ENCODE measurements around the gene CSNK1D.

Gene CSNK1D

DNA sequence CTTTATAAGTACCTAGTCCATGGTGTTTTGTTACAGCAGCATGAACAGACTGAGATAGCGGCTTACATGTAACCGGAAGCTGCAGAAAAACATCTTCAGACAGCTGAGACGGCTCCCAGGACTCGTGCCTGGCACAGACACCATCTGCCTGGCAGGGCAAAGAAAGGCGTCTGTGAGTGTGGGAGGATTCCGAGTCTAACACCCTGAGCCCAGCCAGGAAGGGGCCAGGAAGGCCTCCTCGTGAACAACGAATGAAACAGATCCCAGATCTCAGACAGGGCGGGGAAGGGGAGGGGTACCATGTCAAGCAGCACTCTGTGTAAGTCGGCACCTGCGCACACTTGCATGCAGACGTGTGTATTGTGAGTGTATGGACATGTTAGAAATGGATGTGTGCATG lies 4.4 kb upstream of the CSNK1D start:
- POLR2A ChIA-PET = no interaction called here

GRCh38 chr17:82276938-82277337 lies 3.4 kb upstream of the CSNK1D start:
- Histone ChIP-seq H3K36me3 (ENCODE audit: control insufficient read depth in 2 of 2, insufficient read depth in 1 of 2, low read length in 2 of 2) (peaks cover 3 to 10% of the 10 kb centered on the region in 2 experiments; a peak in 2 of 3 replicates), H3K4me3 (ENCODE audit: low read depth, low read length) (no peak overlapping the region), H3K4me1 (ENCODE audit: control insufficient read depth, insufficient read depth, low read length) (peaks cover 3% of the 10 kb centered on the region; the same call in 1 of the 2 replicates), H3K27ac (ENCODE audit: extremely low read depth, low read depth, low read length) (no peak overlapping the region), H3K9me3 (ENCODE audit: control insufficient read depth, insufficient read depth, low read depth, low read length) (no peaks in the 10 kb centered on the region)
- CTCF ChIA-PET = no interaction called here
- POLR2A ChIA-PET = interaction anchor here (0.6 to 3.1 kb wide), 3 partner anchors 12 to 27 kb away, joined by 3 to 18 read pairs (median 4); no protein-coding TSS in a partner anchor
- TF ChIP-seq ZNF19 (tag by site-specific recombination; IDR thresholded peaks at IDR 0.05; ENCODE audit: low read depth) (no peak), ZNF174 (tag by site-specific recombination; IDR thresholded peaks at IDR 0.05) (no peak), OVOL3 (tag by site-specific recombination; IDR thresholded peaks at IDR 0.05) (no peak), ZNF580 (tag by site-specific recombination; IDR thresholded peaks at IDR 0.05) (no peak), KLF16 (tag by site-specific recombination; IDR thresholded peaks at IDR 0.05) (no peak), ZSCAN23 (tag by site-specific recombination; IDR thresholded peaks at IDR 0.05) (no peak), TSHZ1 (tag by site-specific recombination; IDR thresholded peaks at IDR 0.05; ENCODE audit: borderline replicate concordance) (no peak), ZNF596 (tag by site-specific recombination; IDR thresholded peaks at IDR 0.05) (no peak), ZNF660 (tag by site-specific recombination; IDR thresholded peaks at IDR 0.05) (no peak), WT1 (tag by site-specific recombination; IDR thresholded peaks at IDR 0.05) (no peak), ZNF138 (tag by site-specific recombination; IDR thresholded peaks at IDR 0.05; ENCODE audit: borderline replicate concordance) (no peak), ZNF558 (tag by site-specific recombination; IDR thresholded peaks at IDR 0.05) (no peak)
- TF ChIP-seq, protein P1, sequence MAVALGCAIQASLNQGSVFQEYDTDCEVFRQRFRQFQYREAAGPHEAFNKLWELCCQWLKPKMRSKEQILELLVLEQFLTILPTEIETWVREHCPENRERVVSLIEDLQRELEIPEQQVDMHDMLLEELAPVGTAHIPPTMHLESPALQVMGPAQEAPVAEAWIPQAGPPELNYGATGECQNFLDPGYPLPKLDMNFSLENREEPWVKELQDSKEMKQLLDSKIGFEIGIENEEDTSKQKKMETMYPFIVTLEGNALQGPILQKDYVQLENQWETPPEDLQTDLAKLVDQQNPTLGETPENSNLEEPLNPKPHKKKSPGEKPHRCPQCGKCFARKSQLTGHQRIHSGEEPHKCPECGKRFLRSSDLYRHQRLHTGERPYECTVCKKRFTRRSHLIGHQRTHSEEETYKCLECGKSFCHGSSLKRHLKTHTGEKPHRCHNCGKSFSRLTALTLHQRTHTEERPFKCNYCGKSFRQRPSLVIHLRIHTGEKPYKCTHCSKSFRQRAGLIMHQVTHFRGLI (tag by site-specific recombination; IDR thresholded peaks at IDR 0.05) = no peak
- TF ChIP-seq, protein P2, sequence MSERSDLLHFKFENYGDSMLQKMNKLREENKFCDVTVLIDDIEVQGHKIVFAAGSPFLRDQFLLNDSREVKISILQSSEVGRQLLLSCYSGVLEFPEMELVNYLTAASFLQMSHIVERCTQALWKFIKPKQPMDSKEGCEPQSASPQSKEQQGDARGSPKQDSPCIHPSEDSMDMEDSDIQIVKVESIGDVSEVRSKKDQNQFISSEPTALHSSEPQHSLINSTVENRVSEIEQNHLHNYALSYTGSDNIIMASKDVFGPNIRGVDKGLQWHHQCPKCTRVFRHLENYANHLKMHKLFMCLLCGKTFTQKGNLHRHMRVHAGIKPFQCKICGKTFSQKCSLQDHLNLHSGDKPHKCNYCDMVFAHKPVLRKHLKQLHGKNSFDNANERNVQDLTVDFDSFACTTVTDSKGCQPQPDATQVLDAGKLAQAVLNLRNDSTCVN (tag by site-specific recombination; optimal IDR thresholded peaks at IDR 0.05) = no peak

More for the DNA sequence above, 4.4 kb upstream of the CSNK1D start:
- Histone ChIP-seq H3K27ac (ENCODE audit: extremely low read depth, low read depth, low read length) (no peak overlapping the region), H3K4me3 (ENCODE audit: low read depth, low read length) (no peak overlapping the region), H3K36me3 (ENCODE audit: control insufficient read depth in 2 of 2, insufficient read depth in 1 of 2, low read length in 2 of 2) (peaks cover 0 to 4% of the 10 kb centered on the region in 2 experiments; a peak in 1 of 3 replicates), H3K4me1 (ENCODE audit: control insufficient read depth, insufficient read depth, low read length) (peaks cover 3% of the 10 kb centered on the region; the same call in 1 of the 2 replicates), H3K9me3 (ENCODE audit: control insufficient read depth, insufficient read depth, low read depth, low read length) (no peaks in the 10 kb centered on the region)
- CTCF ChIA-PET = interaction anchor here (0.7 kb wide), 1 partner anchor 41 kb away, joined by 3 read pairs; no protein-coding TSS in a partner anchor
- no peak for TF ChIP-seq ZNF624 (tag by site-specific recombination; IDR thresholded peaks at IDR 0.05)
- TF ChIP-seq ZNF354C (tag by site-specific recombination; IDR thresholded peaks at IDR 0.05; ENCODE audit: borderline replicate concordance, low read depth) = no peak
- no peak for TF ChIP-seq ZNF610 (tag by site-specific recombination; IDR thresholded peaks at IDR 0.05; ENCODE audit: borderline replicate concordance)
- TF ChIP-seq SCRT2 (tag by site-specific recombination; IDR thresholded peaks at IDR 0.05) = no peak
- TF ChIP-seq ZNF175 (tag by site-specific recombination; IDR thresholded peaks at IDR 0.05) = no peak
- TF ChIP-seq ZNF639 (tag by site-specific recombination; IDR thresholded peaks at IDR 0.05) = no peak
- no peak for TF ChIP-seq MYNN (tag by site-specific recombination; IDR thresholded peaks at IDR 0.05; ENCODE audit: borderline replicate concordance)
- no peak for TF ChIP-seq ZBTB8A (tag by site-specific recombination; IDR thresholded peaks at IDR 0.05)
- no peak for TF ChIP-seq ZBTB21 (tag by site-specific recombination; IDR thresholded peaks at IDR 0.05)
- TF ChIP-seq ZNF473 (tag by site-specific recombination; IDR thresholded peaks at IDR 0.05) = no peak
- TF ChIP-seq ZNF433 (tag by site-specific recombination; IDR thresholded peaks at IDR 0.05; ENCODE audit: low read depth) = no peak
- TF ChIP-seq HOXC10 (CRISPR knock-in tag; IDR thresholded peaks at IDR 0.05) = no peak
- no peak for TF ChIP-seq ZBTB48 (tag by site-specific recombination; IDR thresholded peaks at IDR 0.05)
- TF ChIP-seq, protein P3, sequence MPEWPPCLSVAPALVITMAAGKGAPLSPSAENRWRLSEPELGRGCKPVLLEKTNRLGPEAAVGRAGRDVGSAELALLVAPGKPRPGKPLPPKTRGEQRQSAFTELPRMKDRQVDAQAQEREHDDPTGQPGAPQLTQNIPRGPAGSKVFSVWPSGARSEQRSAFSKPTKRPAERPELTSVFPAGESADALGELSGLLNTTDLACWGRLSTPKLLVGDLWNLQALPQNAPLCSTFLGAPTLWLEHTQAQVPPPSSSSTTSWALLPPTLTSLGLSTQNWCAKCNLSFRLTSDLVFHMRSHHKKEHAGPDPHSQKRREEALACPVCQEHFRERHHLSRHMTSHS (tag by site-specific recombination; IDR thresholded peaks at IDR 0.05) = no peak
- no peak for TF ChIP-seq ZFP41 (tag by site-specific recombination; IDR thresholded peaks at IDR 0.05; ENCODE audit: borderline replicate concordance)
- no peak for TF ChIP-seq ZNF514 (tag by site-specific recombination; IDR thresholded peaks at IDR 0.05)
- no peak for TF ChIP-seq KLF7 (tag by site-specific recombination; IDR thresholded peaks at IDR 0.05; ENCODE audit: borderline replicate concordance)
- TF ChIP-seq ZNF548 (tag by site-specific recombination; IDR thresholded peaks at IDR 0.05) = no peak
- no peak for TF ChIP-seq ZNF223 (tag by site-specific recombination; IDR thresholded peaks at IDR 0.05)
- no peak for TF ChIP-seq ZBTB6 (tag by site-specific recombination; IDR thresholded peaks at IDR 0.05)
